HEK293T (cell line): ENCODE measurements around the gene TNFSF9.

Experiments used
- FOXA1 ChIP-seq: fragments of 450-650 bp; IDR thresholded peaks from 2 replicates; pipeline ENCODE4 v1.6.1; 2016; ENCODE audit warnings: mild to moderate bottlenecking
- FOXK2 ChIP-seq: fragments of 450-650 bp; IDR thresholded peaks from 2 replicates; pipeline ENCODE4 v1.6.1; 2016; ENCODE audit warnings: mild to moderate bottlenecking
- SUZ12 ChIP-seq: fragments of 450-650 bp; IDR thresholded peaks from 2 replicates; pipeline ENCODE4 v1.6.1; 2016; ENCODE audit warnings: mild to moderate bottlenecking

GRCh38 chr19:6514089-6514488 lies 16.7 kb upstream of the TNFSF9 start:
- TF ChIP-seq FOXA1 = no peak
- no peak for TF ChIP-seq SUZ12
- no peak for TF ChIP-seq FOXK2
